IMR-90 (cell line): ENCODE measurements around the gene PTBP2. TPM values are rescaled to one million over a fixed set of nuclear protein-coding genes. Genes with fewer than 3 reads are reported as not detected.

Experiments
- ATAC-seq: fragments of 200-7000 bp; cut with Tn5 transposase; 2 replicates; pipeline ENCODE4 v1.9.1; 2020; ENCODE audit warnings: low read depth, mild to moderate bottlenecking, moderate library complexity
- BruUV-seq: library from RNA; stranded (reverse); fragments of 400-500 nt; replicated peaks from 2 replicates; lab custom pipeline; 2021; lab: Mats Ljungman, UMichigan
- CTCF ChIA-PET: fragments of 300-600 bp; formaldehyde crosslinking; extraction: SDS; loops from one replicate; lab custom pipeline; 2021; ENCODE audit warnings: antibody characterized with exemption; lab: Yijun Ruan, JAX
- POLR2A ChIA-PET: fragments of 300-600 bp; sonication (Branson Sonifier 250); formaldehyde crosslinking; loops from one replicate; lab custom pipeline; 2022; ENCODE audit warnings: antibody characterized with exemption; ENCODE audit not compliant: unreplicated experiment; lab: Charles Lee
- DNase-seq: peaks from one replicate; pipeline ENCODE4 v3.0.0; 2013
- H2AFZ ChIP-seq: replicated peaks from 2 replicates; pipeline ENCODE3; 2013; ENCODE audit warnings: low read length, mild to moderate bottlenecking; ENCODE audit not compliant: poor library complexity
- H2AK5ac ChIP-seq: 2 replicates; pipeline ENCODE4 v1.6.1; 2013; ENCODE audit warnings: low read depth, low read length, inconsistent platforms
- H2AK9ac ChIP-seq: replicated peaks from 2 replicates; pipeline ENCODE3; 2013; ENCODE audit warnings: mild to moderate bottlenecking, low read depth, low read length, moderate library complexity; ENCODE audit not compliant: poor library complexity
- H2BK120ac ChIP-seq: 2 replicates; pipeline ENCODE4 v1.6.1; 2013; ENCODE audit warnings: low read depth, low read length, inconsistent platforms
- H2BK15ac ChIP-seq: 3 replicates; pipeline ENCODE4 v1.6.1; 2013; ENCODE audit warnings: low read depth, low read length, inconsistent platforms
- H2BK20ac ChIP-seq: 2 replicates; pipeline ENCODE4 v1.6.1; 2013; ENCODE audit warnings: low read depth, mild to moderate bottlenecking, inconsistent platforms, low read length, moderate library complexity
- H2BK5ac ChIP-seq: 2 replicates; pipeline ENCODE4 v1.6.1; 2013; ENCODE audit warnings: mild to moderate bottlenecking, low read depth, low read length, inconsistent platforms; ENCODE audit not compliant: poor library complexity, severe bottlenecking
- H3K14ac ChIP-seq: replicated peaks from 2 replicates; pipeline ENCODE4 v1.6.1; 2013; ENCODE audit warnings: low read depth, low read length, inconsistent platforms
- H3K18ac ChIP-seq: 2 replicates; pipeline ENCODE4 v1.6.1; 2013; ENCODE audit warnings: low read depth, low read length, control low read depth
- H3K23ac ChIP-seq: 2 replicates; pipeline ENCODE4 v1.6.1; 2013; ENCODE audit warnings: low read depth, low read length, inconsistent platforms
- H3K27ac ChIP-seq: 2 replicates; pipeline ENCODE4 v1.5.1; 2013; ENCODE audit warnings: mild to moderate bottlenecking, control low read depth, low read length; ENCODE audit not compliant: insufficient read depth
- H3K27me3 ChIP-seq: 2 replicates; pipeline ENCODE4 v1.6.1; 2013; ENCODE audit warnings: low read length; ENCODE audit not compliant: control insufficient read depth, insufficient read depth
- H3K36me3 ChIP-seq: 2 replicates; pipeline ENCODE4 v1.6.1; 2013; ENCODE audit warnings: low read length, mixed read lengths; ENCODE audit not compliant: control insufficient read depth, insufficient read depth
- H3K4ac ChIP-seq: 2 replicates; pipeline ENCODE4 v1.6.1; 2013; ENCODE audit warnings: low read depth, low read length, inconsistent platforms
- H3K4me1 ChIP-seq: 2 replicates; pipeline ENCODE4 v1.6.1; 2013; ENCODE audit warnings: low read length, mixed read lengths; ENCODE audit not compliant: control insufficient read depth, insufficient read depth
- H3K4me2 ChIP-seq: 2 replicates; pipeline ENCODE4 v1.6.1; 2013; ENCODE audit warnings: low read depth, mild to moderate bottlenecking, control low read depth, low read length, moderate library complexity
- H3K4me3 ChIP-seq: 2 replicates; pipeline ENCODE4 v1.5.1; 2013; ENCODE audit warnings: low read depth, mild to moderate bottlenecking, control low read depth, low read length, moderate library complexity; ENCODE audit not compliant: insufficient read depth
- H3K56ac ChIP-seq: 2 replicates; pipeline ENCODE4 v1.6.1; 2013; ENCODE audit warnings: low read length, inconsistent platforms; ENCODE audit not compliant: insufficient read depth; ENCODE audit errors: extremely low read depth
- H3K79me1 ChIP-seq, 2 experiments: 2 replicates each; pipeline ENCODE4 v1.6.1; 2013; ENCODE audit warnings: low read length in 2 of 2, inconsistent platforms in 1 of 2, low read depth in 1 of 2
- H3K9ac ChIP-seq: 2 replicates; pipeline ENCODE4 v1.6.1; 2013; ENCODE audit warnings: low read depth, low read length, control low read depth
- H3K9me1 ChIP-seq: 2 replicates; pipeline ENCODE4 v1.6.1; 2013; ENCODE audit warnings: low read length, inconsistent platforms; ENCODE audit not compliant: insufficient read depth
- H3K9me3 ChIP-seq: 2 replicates; pipeline ENCODE4 v1.6.1; 2013; ENCODE audit warnings: low read length; ENCODE audit not compliant: control insufficient read depth, insufficient read depth
- H4K20me1 ChIP-seq: 2 replicates; pipeline ENCODE4 v1.6.1; 2013; ENCODE audit warnings: low read length, inconsistent platforms; ENCODE audit not compliant: insufficient read depth
- H4K5ac ChIP-seq: 2 replicates; pipeline ENCODE4 v1.6.1; 2013; ENCODE audit warnings: mild to moderate bottlenecking, low read depth, low read length, control low read depth
- H4K8ac ChIP-seq, 2 experiments: 2 replicates each; pipeline ENCODE4 v1.6.1; 2013; ENCODE audit warnings: low read depth in 2 of 2, low read length in 2 of 2, control low read depth in 1 of 2, inconsistent platforms in 1 of 2
- H4K91ac ChIP-seq: 2 replicates; pipeline ENCODE4 v1.6.1; 2013; ENCODE audit warnings: low read depth, low read length, inconsistent platforms; ENCODE audit not compliant: insufficient read depth
- FOS ChIP-seq: fragments of 150-350 bp; IDR thresholded peaks from 2 replicates; pipeline ENCODE4 v1.6.1; 2016; ENCODE audit warnings: low read depth, low read length
- RFX5 ChIP-seq: IDR thresholded peaks from 2 replicates; pipeline ENCODE4 v1.8.0; 2012; ENCODE audit warnings: low read depth, mild to moderate bottlenecking, low read length, moderate library complexity
- SMC3 ChIP-seq: fragments of 150-350 bp; IDR thresholded peaks from 2 replicates; pipeline ENCODE4 v1.6.1; 2016; ENCODE audit warnings: low read depth, mild to moderate bottlenecking, antibody characterized with exemption, low read length, moderate library complexity
- WGBS, 2 experiments: methylation state at CpG; one replicate each; pipeline versions ENCODE4 v1.1.5 to v1.1.7; 2013; ENCODE audit warnings: missing lambda C conversion rate in 2 of 2; ENCODE audit not compliant: insufficient read length in 1 of 2; ENCODE audit errors: extremely low coverage in 2 of 2; 5-methylcytosine and 5-hydroxymethylcytosine counted together
- dilution Hi-C: fragments of 300-500 bp; cut with HindIII; formaldehyde crosslinking; loops from one replicate; pipeline ENCODE4 v1.14.3; 2018; ENCODE audit warnings: low sequenced_read_pairs; ENCODE audit not compliant: unreplicated experiment
- in situ Hi-C: fragments of 300-500 bp; cut with MboI; formaldehyde crosslinking; loops from 3 replicates; pipeline ENCODE4 v1.14.3; 2019; ENCODE audit warnings: low sequenced_read_pairs, inconsistent platforms, mixed read lengths
- intact Hi-C: fragments of 100-400 bp; cut with micrococcal nuclease; formaldehyde crosslinking; loops from 2 replicates; pipeline ENCODE4 v1.10.0; 2022
- polyA plus RNA-seq, 3 experiments: library from polyadenylated mRNA; depleted of rRNA; stranded (reverse); fragments of >200 nt; gene quantifications; 2 replicates each; pipeline ENCODE4 v1.2.3, GENCODE V29; 2012; ENCODE audit warnings: low replicate concordance in 1 of 3
- total RNA-seq: library from RNA; depleted of rRNA; stranded (reverse); fragments of >200 nt; gene quantifications from 2 replicates; pipeline ENCODE4 v1.2.3, GENCODE V29; 2012

Gene PTBP2
- total and polyA plus RNA-seq, 2 of the 4 experiments (the other 2 are of a cell fraction): 9.7 to 37.8 TPM

DNA sequence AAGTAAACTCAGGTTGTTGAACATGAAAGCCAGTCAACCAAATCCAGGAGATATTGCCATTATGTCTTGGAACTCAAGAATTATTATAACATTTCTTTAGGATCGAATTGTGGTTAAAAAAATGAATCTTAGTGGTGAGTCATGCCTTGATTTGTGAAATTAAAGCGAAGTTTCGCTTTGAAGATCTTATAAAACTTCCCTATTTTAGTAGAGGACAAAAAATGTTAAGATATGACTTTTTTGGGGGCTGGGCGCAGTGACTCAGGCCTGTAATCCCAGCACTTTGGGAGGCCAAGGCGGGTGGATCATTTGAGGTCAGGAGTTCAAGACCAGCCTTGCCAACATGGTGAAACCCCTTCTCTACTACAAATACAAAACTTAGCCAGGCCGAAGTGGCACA, 39.5 kb upstream of the PTBP2 start:
- Histone ChIP-seq H2BK15ac (no peak overlapping the region), H3K4me3 (no peak overlapping the region), H3K36me3 (no peaks in the 10 kb centered on the region), H3K23ac (no peak overlapping the region), H3K4ac (no peak overlapping the region), H3K18ac (no peak overlapping the region), H3K56ac (no peak overlapping the region), H3K27ac (no peak overlapping the region), H2AK5ac (no peak overlapping the region), H2AK9ac (no peak overlapping the region), H3K27me3 (no peaks in the 10 kb centered on the region), H2BK5ac (no peak overlapping the region), H3K9ac (no peak overlapping the region), H3K9me1 (no peaks in the 10 kb centered on the region), H3K4me2 (no peak overlapping the region), H3K9me3 (no peaks in the 10 kb centered on the region), H2BK120ac (no peak overlapping the region), H4K20me1 (no peaks in the 10 kb centered on the region), H3K79me1 (no peaks in the 10 kb centered on the region), H4K5ac (no peak overlapping the region), H4K8ac (no peak overlapping the region), H3K14ac (no peak overlapping the region), H2BK20ac (no peak overlapping the region), H3K4me1 (no peaks in the 10 kb centered on the region), H2AFZ (no peak overlapping the region), H4K91ac (no peak overlapping the region)
- ChIA-PET POLR2A (no interaction called here), CTCF (no interaction called here)
- DNase-seq: peak; percentile 1
- BruUV-seq: no TSS peak
- no CpG with 5 or more reads among the region's 6 CpGs for WGBS, 2 experiments
- TF ChIP-seq FOS (no peak), RFX5 (no peak), SMC3 (no peak)
- dilution Hi-C loops: no loop called here
- in situ Hi-C loops: no loop called here
- no peak for ATAC-seq
- intact Hi-C loops: no loop called here
